HL-60/S4 treated with retinoic acid at 250 ng/mL for 4 days and 3 days (cell line): ENCODE results near the gene GCG.

Source experiments
- in situ Hi-C: fragments of 300-500 bp; cut with MboI; formaldehyde crosslinking; loops from 2 replicates; pipeline ENCODE4 v1.7.0; 2022; ENCODE audit warnings: low sequenced_read_pairs

Gene GCG

DNA sequence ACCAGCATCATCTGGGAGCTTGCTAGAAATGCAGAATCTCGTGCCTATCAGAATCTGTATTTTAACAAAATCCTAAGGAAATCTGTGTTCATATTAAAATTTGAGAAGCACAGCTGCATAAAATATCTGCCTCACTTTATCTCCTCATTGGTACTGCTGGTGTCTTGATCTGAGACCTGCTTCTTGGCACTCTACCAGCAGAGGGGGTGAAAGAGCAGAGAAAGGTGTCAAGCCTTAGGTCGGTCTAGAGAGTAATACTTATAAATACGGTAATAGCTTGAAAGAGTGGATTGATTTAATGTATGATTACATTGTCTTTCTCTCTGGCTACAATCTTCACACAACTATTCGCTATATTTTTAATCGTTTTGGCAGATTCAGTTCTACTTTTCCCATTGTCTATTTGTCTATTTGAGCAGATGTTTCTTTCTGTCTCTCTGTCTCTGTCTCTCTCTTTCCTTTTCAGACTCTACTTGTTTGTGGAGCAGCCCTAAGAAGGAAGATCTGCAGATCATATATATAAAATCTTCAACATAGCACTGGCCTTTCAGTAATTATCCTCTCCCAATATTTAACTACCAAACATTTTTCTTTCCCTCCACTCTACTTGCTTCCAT, 1.7 kb upstream of the GCG start:
- in situ Hi-C loops, result no loop called here

- in situ Hi-C loops, result no loop called here
Observed at GRCh38 chr2:162149940-162150339, 2.1 kb downstream of the GCG start.

- in situ Hi-C loops, result no loop called here
Observed at GRCh38 chr2:162149466-162149865, 2.6 kb downstream of the GCG start.

DNA sequence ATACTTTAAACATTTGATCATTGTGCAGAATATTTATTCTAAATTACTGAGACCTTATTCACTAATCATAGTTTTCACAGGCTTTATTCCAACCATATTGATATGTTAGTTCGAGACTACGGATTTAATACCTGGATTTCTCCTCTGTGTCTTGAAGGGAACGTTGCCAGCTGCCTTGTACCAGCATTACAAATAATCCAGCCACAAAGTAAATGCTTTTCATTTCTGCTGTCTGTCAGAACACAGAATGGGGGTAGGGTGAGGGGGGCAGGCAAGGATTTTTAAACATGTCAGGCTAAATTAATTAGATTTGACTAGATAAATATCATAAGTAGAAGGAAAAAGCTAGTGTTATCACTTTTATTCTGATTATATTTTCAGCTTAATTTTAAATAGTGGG, 3.1 kb downstream of the GCG start:
- in situ Hi-C loops, result no loop called here

DNA sequence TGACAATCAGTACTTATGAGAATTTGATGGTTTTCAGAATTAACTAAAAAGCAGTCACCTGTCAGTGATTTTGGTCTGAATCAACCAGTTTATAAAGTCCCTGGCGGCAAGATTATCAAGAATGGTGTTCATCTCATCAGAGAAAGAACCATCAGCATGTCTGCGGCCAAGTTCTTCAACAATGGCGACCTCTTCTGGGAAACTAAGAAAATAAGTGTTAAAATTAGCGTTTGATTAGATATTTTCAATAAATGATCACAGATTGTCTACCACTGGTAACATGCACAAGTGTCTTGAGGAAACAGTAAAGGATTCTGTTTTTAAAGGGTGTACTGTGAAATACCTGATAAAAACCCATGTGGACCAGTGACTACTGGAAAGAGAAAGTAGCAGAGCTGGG, 8.1 kb downstream of the GCG start:
- in situ Hi-C loops, result no loop called here

GRCh38 chr2:162138310-162138709, 13.7 kb downstream of the GCG start:
- in situ Hi-C loops, result no loop called here

GRCh38 chr2:162127422-162127821, 24.6 kb downstream of the GCG start:
- in situ Hi-C loops, result no loop called here

DNA sequence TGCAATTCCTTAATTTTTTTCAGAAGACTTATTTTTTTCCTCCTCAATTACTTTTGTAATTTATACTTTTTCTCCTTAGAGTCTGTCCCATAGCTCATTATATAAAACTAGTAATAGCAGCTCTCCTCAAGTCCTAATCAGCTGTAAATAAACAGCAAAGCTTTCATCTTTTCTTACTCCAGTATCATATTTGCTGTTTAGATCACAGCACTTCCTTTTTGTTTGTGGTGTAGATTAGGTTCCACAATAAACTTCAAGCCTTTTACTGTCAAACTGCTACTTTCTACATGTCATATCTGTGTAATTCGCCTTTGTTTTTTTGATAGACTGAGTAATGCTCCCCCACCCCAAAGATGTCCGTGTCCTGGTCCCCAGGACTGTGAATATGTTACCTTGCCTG, 25.5 kb downstream of the GCG start:
- in situ Hi-C loops, result no loop called here

DNA sequence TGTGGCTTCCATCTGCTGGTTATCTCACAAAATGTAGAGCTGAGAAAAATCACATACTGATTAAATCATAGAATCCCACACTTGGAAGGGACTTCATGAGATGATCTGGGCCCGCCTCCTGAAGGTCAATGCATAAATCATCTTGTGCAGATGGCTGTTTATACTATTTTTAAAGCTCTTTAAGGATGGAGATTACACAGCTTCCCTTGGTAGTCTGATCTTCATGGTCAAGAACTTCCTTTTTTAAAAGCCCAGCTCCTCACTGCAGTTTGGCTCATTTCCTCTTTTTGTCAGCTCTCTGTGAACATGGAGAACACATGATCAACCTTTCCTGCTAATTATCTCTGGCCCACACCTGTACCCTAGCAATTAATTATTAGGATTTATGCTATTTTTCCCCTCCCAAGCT, 25.9 kb downstream of the GCG start:
- in situ Hi-C loops, result no loop called here

DNA sequence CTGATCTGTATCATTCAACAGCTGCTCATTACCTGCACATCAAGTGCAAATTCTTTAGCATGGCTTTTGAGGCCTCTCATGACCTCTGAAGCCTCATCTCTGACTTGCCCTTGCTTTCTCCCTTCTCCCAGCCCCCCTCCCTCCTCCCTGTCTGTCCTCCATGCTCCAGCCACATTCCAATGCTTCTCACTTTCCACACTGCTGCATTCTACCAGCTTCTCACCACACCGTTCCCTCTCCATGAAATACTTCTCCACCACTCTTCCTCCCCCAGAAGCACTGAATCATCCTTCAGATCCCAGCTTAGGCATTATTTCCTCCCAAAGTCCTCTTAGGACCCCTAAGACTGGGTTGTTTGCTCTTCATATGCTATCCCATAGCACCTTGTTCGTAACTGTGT, 26.9 kb downstream of the GCG start:
- in situ Hi-C loops, result no loop called here

- in situ Hi-C loops, result no loop called here
Observed at GRCh38 chr2:162123806-162124758, 28.0 kb downstream of the GCG start.

- in situ Hi-C loops, result no loop called here
Observed at GRCh38 chr2:162118166-162119031, 33.6 kb downstream of the GCG start.

GRCh38 chr2:162116352-162116751, 35.7 kb downstream of the GCG start:
- in situ Hi-C loops, result no loop called here

- in situ Hi-C loops, result no loop called here
Observed at GRCh38 chr2:162115076-162115475, 37.0 kb downstream of the GCG start.

- in situ Hi-C loops, result no loop called here
Observed at GRCh38 chr2:162114271-162114670, 37.8 kb downstream of the GCG start.

DNA sequence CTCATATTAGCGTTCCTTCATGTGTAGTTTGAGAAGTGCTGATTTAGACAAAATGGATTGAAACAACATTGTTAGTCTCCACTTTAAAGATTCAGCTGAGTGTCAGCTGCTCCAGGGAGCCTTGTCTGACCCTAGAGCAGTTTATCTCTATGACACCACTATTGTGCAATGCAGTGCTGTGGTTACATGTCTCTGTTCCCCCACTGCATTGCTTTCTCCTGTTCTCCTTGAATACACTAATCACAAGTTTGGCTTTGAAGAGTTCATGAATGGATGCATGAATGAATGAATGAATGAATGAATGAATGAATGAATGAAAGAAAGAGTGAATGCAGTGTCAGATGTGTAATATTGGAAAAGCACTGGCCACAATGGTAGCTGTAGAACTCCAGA, 38.3 kb downstream of the GCG start:
- in situ Hi-C loops, result no loop called here

GRCh38 chr2:162113088-162113775, 38.8 kb downstream of the GCG start:
- in situ Hi-C loops, result no loop called here

GRCh38 chr2:162111958-162112850, 39.8 kb downstream of the GCG start:
- in situ Hi-C loops, result no loop called here

- in situ Hi-C loops, result no loop called here
Observed at GRCh38 chr2:162107361-162107901, 44.6 kb downstream of the GCG start.

- in situ Hi-C loops, result no loop called here
Observed at GRCh38 chr2:162106746-162107145, 45.3 kb downstream of the GCG start.
